ENCODE measurements around the gene KCNN3.

KCNN3 gene

GRCh38 chr1:154729031-154729442, 141.0 kb downstream of the KCNN3 start:
- DNase-seq (ENCODE audit: low spot score), result peak; percentile 35

DNA sequence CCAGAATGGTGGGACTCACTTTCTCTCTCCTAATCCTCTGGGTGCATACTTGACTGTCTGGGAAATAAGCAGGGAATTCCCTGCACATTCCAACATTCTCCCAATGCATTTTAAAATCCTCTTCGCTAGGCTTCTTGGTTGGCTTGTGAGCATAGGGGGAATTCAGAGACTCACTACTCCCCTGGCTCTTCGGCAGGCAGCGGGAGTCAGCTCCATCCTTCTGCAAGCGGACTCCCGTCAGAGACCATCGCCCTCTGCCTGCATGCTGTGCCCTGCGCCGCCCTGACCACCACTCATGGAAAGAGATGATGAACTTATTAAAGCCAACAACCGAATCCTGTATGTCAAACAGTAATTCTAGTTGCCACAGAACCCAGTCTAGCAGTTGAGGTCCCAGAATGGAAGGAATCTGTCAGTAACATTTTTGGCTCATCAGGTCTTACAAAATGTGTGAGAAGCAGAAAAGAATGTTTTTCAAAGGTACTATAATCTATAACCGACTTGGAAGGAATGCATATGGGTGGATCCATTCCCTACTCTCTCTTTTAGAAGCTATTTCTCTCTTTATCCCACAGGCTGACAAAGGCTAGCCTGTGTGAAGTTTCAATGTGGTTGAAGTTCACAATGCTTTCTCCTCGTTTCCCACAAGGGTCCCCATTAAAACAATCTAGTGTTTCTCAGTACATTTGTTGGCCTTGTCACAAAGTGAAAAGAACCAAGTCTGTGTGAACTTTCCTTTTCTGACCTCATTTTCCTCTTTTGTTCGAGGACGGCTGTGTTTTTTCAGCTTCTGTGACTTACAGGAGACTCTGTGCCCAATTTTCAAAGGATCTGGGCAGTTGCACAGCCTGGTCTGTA, 143.0 kb downstream of the KCNN3 start:
- DNase-seq (ENCODE audit: low spot score), result no peak

- DNase-seq (ENCODE audit: low spot score), result no peak
Observed at GRCh38 chr1:154726443-154726842, 143.6 kb downstream of the KCNN3 start.

GRCh38 chr1:154725865-154726264, 144.2 kb downstream of the KCNN3 start:
- no peak for DNase-seq (ENCODE audit: low spot score)

GRCh38 chr1:154720328-154721297, 149.5 kb downstream of the KCNN3 start:
- peak; percentile 76 for DNase-seq (ENCODE audit: low spot score)

DNA sequence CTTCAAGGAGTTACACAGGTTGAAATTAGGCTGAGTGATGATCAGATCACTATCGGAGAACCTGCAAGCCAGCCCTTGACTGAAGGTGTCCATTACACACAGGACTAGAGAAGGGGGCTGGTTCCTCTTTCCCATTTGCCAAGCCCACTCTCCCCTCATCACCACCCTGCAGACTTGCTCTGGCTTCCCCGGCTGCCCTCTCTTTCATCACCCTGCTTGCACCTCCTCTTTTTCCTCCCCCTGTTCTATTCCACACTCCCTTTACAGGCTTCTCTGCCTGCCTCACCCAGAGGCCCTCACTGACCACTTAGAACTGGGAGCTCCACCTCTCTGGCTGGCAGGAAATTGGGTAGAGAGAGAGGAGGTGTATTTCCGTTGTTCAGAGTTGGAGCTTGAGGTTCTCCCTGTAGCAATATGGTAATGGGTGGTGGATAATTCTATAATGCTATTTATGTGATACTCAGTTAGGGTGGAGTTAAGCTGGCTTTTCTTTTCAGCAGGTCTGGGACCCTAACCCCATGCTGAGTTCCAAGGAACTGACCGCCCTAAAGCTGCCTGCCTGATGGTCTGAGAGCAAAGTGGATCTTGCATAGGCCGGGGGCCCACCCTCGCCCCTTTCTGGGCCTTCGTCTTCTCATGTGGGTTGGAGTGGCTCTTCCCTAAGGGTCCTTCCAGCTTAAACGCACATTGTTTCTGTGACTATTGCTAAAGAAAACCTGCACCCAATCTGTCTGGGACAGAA, 150.3 kb downstream of the KCNN3 start:
- DNase-seq (ENCODE audit: low spot score), result no peak

DNA sequence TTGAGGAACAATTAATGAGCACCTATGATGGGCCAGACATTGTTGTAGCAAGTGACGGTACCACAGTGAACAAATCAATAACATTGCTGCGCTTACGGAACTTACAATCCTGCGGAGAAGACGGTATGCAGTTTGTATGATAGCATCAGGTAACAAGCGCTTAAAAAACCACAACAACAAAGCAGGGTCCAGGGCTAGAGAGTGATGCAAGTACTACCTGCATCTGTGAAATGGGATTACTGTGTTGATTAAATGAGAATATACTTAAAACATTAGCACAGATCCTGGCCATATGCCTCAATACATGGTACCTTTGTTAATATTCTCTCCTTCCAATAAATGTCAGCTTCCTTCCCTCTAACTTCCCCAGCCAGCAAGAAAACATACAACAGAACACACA, 151.5 kb downstream of the KCNN3 start:
- DNase-seq (ENCODE audit: low spot score), result no peak

- no peak for DNase-seq (ENCODE audit: low spot score)
Observed at GRCh38 chr1:154717528-154717924, 152.6 kb downstream of the KCNN3 start.

DNA sequence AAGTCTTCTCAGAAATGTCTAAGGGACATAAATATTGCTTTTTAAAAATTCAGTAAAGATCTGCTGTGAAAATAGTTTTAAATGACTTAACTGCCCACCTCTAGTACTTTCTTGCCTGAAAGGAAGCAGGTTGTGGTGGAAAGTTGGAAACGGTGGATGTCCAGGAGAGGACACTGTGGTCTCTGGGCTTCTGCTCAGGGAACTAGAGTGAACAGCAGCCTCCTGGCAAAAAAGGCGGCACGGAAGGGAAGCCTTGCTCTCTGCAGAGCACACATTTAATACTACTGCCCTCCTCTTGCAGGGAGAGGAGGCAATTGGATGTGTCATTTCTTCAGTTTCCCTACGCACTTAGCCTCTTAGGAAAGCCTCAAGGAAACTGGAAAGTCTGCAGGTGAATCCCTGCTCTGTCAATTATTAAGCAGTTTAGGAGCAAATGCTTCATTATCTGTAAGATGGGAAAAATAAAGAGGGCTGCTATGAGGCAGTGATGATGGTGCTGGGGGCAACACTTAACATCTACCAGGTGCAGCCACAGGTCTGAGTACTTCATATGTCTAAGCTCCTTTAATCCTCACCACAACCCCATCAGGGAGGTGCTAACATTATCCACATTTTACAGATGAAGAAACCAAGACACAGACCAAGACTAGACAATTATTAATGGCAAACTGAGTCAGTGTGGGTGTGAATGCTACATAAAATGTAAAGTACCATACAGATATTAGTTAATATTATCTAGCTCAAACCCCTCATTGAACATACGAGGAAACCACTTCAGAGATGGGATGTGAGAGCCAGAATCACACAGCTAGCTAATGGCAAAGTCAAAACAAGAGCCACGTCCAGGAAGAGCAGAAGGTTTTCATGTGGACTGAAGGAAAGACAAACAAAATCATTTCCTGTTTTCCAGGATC, 153.2 kb downstream of the KCNN3 start:
- DNase-seq (ENCODE audit: low spot score), result no peak

- no peak for DNase-seq (ENCODE audit: low spot score)
Observed at GRCh38 chr1:154716011-154716410, 154.1 kb downstream of the KCNN3 start.

GRCh38 chr1:154715385-154715784, 154.7 kb downstream of the KCNN3 start:
- no peak for DNase-seq (ENCODE audit: low spot score)

DNA sequence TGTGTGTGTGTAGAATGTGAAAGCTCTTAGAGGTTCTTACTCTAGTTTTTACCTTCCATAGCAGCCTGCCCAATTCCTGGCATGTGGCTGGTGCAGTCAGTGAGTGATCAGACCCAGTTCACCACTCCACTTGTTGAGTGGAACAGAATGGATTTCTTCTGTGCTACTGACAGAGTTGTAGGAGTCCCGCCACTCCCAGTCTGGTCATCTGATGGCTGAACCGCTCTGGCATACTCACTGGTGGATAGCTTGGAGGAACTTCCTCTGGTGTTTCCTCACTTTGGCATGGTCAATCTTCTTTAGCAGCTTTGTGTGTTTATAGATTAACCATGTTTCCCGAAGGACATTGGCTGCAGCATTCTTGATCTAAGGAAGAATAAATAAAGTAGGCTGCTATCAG, 155.4 kb downstream of the KCNN3 start:
- peak; percentile 59 for DNase-seq (ENCODE audit: low spot score)

DNA sequence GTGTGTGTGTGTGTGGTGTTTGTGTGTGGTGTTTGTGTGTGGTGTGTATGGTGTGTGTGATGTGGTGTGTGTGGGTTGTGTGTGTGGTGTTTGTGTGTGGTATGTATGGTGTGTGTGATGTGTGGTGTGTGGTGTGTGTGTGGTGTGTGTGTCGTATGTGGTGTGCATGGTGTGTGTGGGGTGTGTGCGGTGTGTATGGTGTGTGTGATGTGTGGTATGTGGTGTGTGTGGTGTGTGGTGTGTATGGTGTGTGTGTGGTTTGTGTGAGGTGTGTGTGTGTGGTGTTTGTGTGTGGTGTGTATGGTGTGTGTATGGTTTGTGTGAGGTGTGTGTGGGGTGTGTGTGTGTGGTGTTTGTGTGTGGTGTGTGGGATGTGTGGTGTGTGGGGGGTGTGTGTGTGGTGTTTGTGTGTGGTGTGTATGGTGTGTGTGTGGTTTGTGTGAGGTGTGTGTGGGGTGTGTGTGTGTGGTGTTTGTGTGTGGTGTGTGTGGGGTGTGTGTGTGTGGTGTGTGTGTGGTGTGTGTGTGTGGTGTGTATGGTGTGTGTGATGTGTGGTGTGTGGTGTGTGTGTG, 155.9 kb downstream of the KCNN3 start:
- DNase-seq (ENCODE audit: low spot score), result no peak

DNA sequence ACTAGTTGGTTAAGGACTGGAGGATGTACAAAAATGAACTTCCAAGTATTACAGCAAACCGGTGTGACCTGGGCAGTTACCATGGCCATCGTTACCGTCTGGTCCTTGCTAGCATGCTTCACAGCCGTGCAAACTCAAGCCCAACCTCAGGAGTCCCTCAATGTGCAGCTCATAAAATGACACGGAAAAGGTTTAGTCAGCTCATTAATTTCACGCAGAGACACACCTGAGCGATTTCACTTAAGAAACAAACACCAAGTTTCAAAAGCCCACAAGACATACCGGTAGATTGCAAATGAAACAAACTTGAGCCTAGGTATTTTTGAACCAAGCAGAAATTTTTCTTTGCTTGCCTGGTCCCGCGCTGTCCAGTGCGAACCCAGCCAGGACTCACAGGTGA, 157.1 kb downstream of the KCNN3 start:
- no peak for DNase-seq (ENCODE audit: low spot score)

DNA sequence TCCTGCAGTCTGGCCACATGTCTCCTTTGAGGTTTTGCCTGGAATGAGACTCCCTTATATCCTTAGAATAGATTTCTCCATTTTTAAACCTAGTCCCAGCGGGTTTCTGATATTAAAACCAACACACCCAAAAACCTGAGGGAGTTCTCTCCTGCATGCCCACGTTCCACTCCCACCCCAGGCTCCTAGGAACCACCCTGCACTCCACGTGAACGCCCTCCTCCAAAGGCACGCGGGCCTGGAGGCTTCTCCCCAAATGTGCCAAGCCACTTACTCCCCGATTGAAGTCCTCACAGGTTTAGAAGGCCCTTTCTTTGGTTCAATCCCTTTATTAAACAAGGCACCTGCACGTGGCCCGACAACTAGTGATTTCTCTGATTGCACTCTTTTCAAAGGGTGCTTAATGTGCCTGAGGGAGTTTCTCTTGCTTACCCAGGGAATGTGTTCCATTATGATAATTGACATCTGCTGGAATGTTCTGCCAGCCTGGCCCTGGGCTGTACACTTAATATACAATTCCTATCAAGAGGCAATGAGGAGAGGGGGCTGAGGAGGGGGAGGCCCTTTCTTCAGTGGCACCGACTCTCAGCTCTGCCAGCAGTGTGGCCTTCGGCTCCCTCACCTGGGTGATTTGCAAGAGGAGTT, 157.8 kb downstream of the KCNN3 start:
- no peak for DNase-seq (ENCODE audit: low spot score)

GRCh38 chr1:154711416-154711815, 158.7 kb downstream of the KCNN3 start:
- no peak for DNase-seq (ENCODE audit: low spot score)

- DNase-seq (ENCODE audit: low spot score), result no peak
Observed at GRCh38 chr1:154710106-154710505, 160.0 kb downstream of the KCNN3 start.

GRCh38 chr1:154707901-154708463, 162.1 kb downstream of the KCNN3 start:
- DNase-seq (ENCODE audit: low spot score), result no peak

- no peak for DNase-seq (ENCODE audit: low spot score)
Observed at GRCh38 chr1:154706851-154707250, 163.2 kb downstream of the KCNN3 start.

DNA sequence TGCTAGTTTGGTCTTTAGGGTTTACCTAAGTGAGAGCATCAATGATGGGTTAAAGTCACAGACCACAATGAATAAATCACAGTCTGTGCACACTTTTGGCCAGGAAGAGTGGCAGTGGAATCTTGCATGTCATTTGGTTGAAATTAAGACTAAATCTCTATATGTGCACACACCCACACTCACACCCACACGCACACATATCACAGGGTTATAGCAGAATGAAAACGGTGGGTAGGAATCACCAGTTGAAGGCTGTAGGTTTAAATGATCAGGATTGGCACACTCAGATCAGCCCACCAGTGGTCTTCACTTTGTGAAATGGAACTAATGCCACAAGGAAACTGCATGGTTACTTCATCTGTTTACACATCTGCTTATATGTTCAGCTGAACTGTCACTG, 164.5 kb downstream of the KCNN3 start:
- DNase-seq (ENCODE audit: low spot score), result no peak

All from COLO829 (cell line).